Breast epithelium (tissue), 4 donors: ENCODE measurements around the gene ZNF428. TPM values are rescaled to one million over a fixed set of nuclear protein-coding genes. Genes with fewer than 3 reads are reported as not detected.
A peak's percentile ranks its signal among the peaks of the same experiment; 100 is the strongest.

ENCODE experiments used
- DNase-seq, 2 donors: peaks; one replicate each; pipeline ENCODE4 v3.0.0-alpha.2; 2019; ENCODE audit warnings: low spot score in 2 of 2
- H3K27ac ChIP-seq, 2 donors: fragments of 200-600 bp; sonication (generic) in 1 of 2; one replicate each; pipeline ENCODE4 v1.5.1; 2016 to 2019; ENCODE audit warnings: mild to moderate bottlenecking in 1 of 2
- H3K27me3 ChIP-seq, 2 donors: fragments of 200-600 bp; sonication (generic) in 1 of 2; one replicate each; pipeline versions ENCODE4 v1.5.1 to v1.6.0; 2017 to 2019; ENCODE audit warnings: control low read depth in 1 of 2, mild to moderate bottlenecking in 1 of 2
- H3K36me3 ChIP-seq: fragments of 200-600 bp; one replicate; pipeline ENCODE4 v1.5.1; 2019
- H3K4me1 ChIP-seq, 2 donors: fragments of 200-600 bp; sonication (generic); one replicate each; pipeline ENCODE4 v1.5.1; 2016 to 2019; ENCODE audit warnings: control low read depth in 1 of 2
- H3K4me3 ChIP-seq, 3 donors: fragments of 200-600 bp; sonication (generic); 1 replicate in 2 of 3; 2 replicates in 1 of 3; pipeline ENCODE4 v1.5.1; 2016 to 2019; ENCODE audit warnings: mild to moderate bottlenecking in 3 of 3, moderate library complexity in 2 of 3
- H3K9me3 ChIP-seq, 2 donors: fragments of 200-600 bp; sonication (generic) in 1 of 2; one replicate each; pipeline ENCODE4 v1.5.1; 2016 to 2019; ENCODE audit warnings: control low read depth in 1 of 2
- CTCF ChIP-seq, 3 donors: fragments of 450-650 bp; IDR thresholded peaks; one replicate each; pipeline ENCODE4 v1.5.1; 2016 to 2017; ENCODE audit warnings: antibody characterized with exemption in 3 of 3, mild to moderate bottlenecking in 3 of 3, moderate library complexity in 3 of 3
- POLR2A ChIP-seq: fragments of 450-650 bp; IDR thresholded peaks from one replicate; pipeline ENCODE4 v1.6.1; 2016; ENCODE audit warnings: antibody characterized with exemption, mild to moderate bottlenecking, moderate library complexity
- POLR2AphosphoS5 ChIP-seq, 3 donors: sonication (generic); formaldehyde crosslinking; IDR thresholded peaks; one replicate each; pipeline ENCODE4 v1.6.1; 2017; ENCODE audit warnings: antibody characterized with exemption in 3 of 3
- intact Hi-C: fragments of 100-400 bp; cut with DNase I; formaldehyde crosslinking; loops from one replicate; pipeline ENCODE4 v1.15.1; 2023; ENCODE audit warnings: low total_unique reads
- total RNA-seq, 3 donors: library from RNA; depleted of rRNA; stranded (reverse); fragments of >200 nt; gene quantifications; one replicate each; pipeline ENCODE4 v1.1.0, GENCODE V29; 2016

ZNF428 gene
- total RNA-seq, 3 donors from 2014 or later, result 24.7 to 31.1 (median 28.2) TPM

GRCh38 chr19:43596842-43597461 is 22.5 kb downstream of the ZNF428 start:
- Histone ChIP-seq H3K27ac (peak overlapping the region; percentile 98), H3K27me3 (no peaks in the 10 kb centered on the region), H3K9me3 (no peaks in the 10 kb centered on the region), H3K4me1 (peaks cover 9 to 13% of the 10 kb centered on the region in 2 donors), H3K4me3 (peak overlapping the region; percentile 66 to 75 (median 71)), H3K36me3 (peaks cover 6% of the 10 kb centered on the region)
- TF ChIP-seq POLR2AphosphoS5 (IDR thresholded peaks at IDR 0.05), result no peak
- no peak for TF ChIP-seq POLR2A
- no peak for TF ChIP-seq CTCF (IDR thresholded peaks at IDR 0.05)
- DNase-seq, result no peak
- intact Hi-C loops, result loop anchor here (10.0 kb wide), 1 partner anchor 62 kb away; the partner anchor contains the start of gene ZNF575

- Histone ChIP-seq H3K4me1 (peaks cover 9 to 13% of the 10 kb centered on the region in 2 donors), H3K27ac (peak within 1 kb of the TSS; percentile 98), H3K36me3 (peaks cover 6% of the 10 kb centered on the region), H3K27me3 (no peaks in the 10 kb centered on the region), H3K4me3 (peak within 1 kb of the TSS; percentile 66 to 75 (median 71)), H3K9me3 (no peaks in the 10 kb centered on the region)
- intact Hi-C loops, result loop anchor here (10.0 kb wide), 1 partner anchor 61 kb away; the partner anchor contains the start of gene ZNF575
- TF ChIP-seq CTCF (IDR thresholded peaks at IDR 0.05), result peak in 2 of 3 donors; percentile 19 to 25
- TF ChIP-seq POLR2AphosphoS5 (IDR thresholded peaks at IDR 0.05), result peak; percentile 77 to 94 (median 85)
- peak; percentile 75 for TF ChIP-seq POLR2A
- DNase-seq, result peak; percentile 100
These were observed 23.2 kb downstream of the ZNF428 start, which contains the start of the genes IRGQ and ZNF576 for GRCh38 chr19:43595999-43596841. Gene IRGQ, minus strand, starts transcription at chr19:43596134. Its CDS starts 796 bp downstream, at chr19:43595338. Gene ZNF576, plus strand, starts transcription at chr19:43596595. Its CDS starts 514 bp downstream, at chr19:43597109.

- H3K36me3 ChIP-seq, result peaks cover 6% of the 10 kb centered on the region
- H3K4me1 ChIP-seq, result peaks cover 9 to 13% of the 10 kb centered on the region in 2 donors
These were observed 23.8 kb downstream of the ZNF428 start for GRCh38 chr19:43595605-43595998.

GRCh38 chr19:43594710-43595604 is 24.5 kb downstream of the ZNF428 start:
- Histone ChIP-seq H3K27ac (peak overlapping the region; percentile 98), H3K9me3 (no peaks in the 10 kb centered on the region), H3K4me3 (peak overlapping the region; percentile 66 to 75 (median 71)), H3K4me1 (peaks cover 9 to 13% of the 10 kb centered on the region in 2 donors), H3K36me3 (peaks cover 6% of the 10 kb centered on the region), H3K27me3 (no peaks in the 10 kb centered on the region)
- TF ChIP-seq CTCF (IDR thresholded peaks at IDR 0.05) (peak; percentile 26 to 66 (median 41)), POLR2A (no peak), POLR2AphosphoS5 (IDR thresholded peaks at IDR 0.05) (peak in 1 of 3 donors; percentile 4)
- no peak for DNase-seq
- intact Hi-C loops, result loop anchor here (10.0 kb wide), 1 partner anchor 60 kb away; the partner anchor contains the start of gene ZNF575

More at GRCh38 chr19:43595605-43595998, 23.8 kb downstream of the ZNF428 start:
- intact Hi-C loops, result loop anchor here (10.0 kb wide), 1 partner anchor 61 kb away; the partner anchor contains the start of gene ZNF575
- H3K27me3 ChIP-seq, result no peaks in the 10 kb centered on the region
- no peaks in the 10 kb centered on the region for H3K9me3 ChIP-seq
- peak overlapping the region; percentile 98 for H3K27ac ChIP-seq
- TF ChIP-seq POLR2AphosphoS5 (IDR thresholded peaks at IDR 0.05), result peak in 1 of 3 donors; percentile 17
- no peak for TF ChIP-seq POLR2A
- peak in 1 of 3 donors; percentile 9 for TF ChIP-seq CTCF (IDR thresholded peaks at IDR 0.05)
- peak in 1 of 2 donors; percentile 37 for DNase-seq
- H3K4me3 ChIP-seq, result peak overlapping the region; percentile 66 to 75 (median 71)
